ENCODE data around the gene DMWD.

DMWD gene

GRCh38 chr19:45763691-45764294, 28.9 kb downstream of the DMWD start:
- no peak overlapping the region for H3K4me3 ChIP-seq (ENCODE audit: low read length)
- H3K9me2 ChIP-seq (replicated peaks; ENCODE audit: control insufficient read depth, low read length) = no peaks in the 10 kb centered on the region
- no peak overlapping the region for H3K4me2 ChIP-seq (ENCODE audit: low read length)
- H3K79me2 ChIP-seq (ENCODE audit: control insufficient read depth, low read length) = no peaks in the 10 kb centered on the region
- H3K27me3 ChIP-seq (ENCODE audit: control insufficient read depth, low read length) = peaks cover 8% of the 10 kb centered on the region
- H3F3A ChIP-seq (ENCODE audit: control insufficient read depth, insufficient read depth) = no peaks in the 10 kb centered on the region
- H3K27ac ChIP-seq (ENCODE audit: low read depth, low read length) = no peak overlapping the region
- H4K20me1 ChIP-seq (ENCODE audit: control insufficient read depth, insufficient read depth, low read depth, low read length) = no peaks in the 10 kb centered on the region
- no peaks in the 10 kb centered on the region for H3K36me3 ChIP-seq (ENCODE audit: control insufficient read depth, low read length)
- no peaks in the 10 kb centered on the region for H3K9me3 ChIP-seq (ENCODE audit: control insufficient read depth, insufficient read depth, low read length)
- TF ChIP-seq EZH2phosphoT487 (IDR thresholded peaks at IDR 0.05; ENCODE audit: borderline replicate concordance, low read length) = no peak
- TF ChIP-seq CTCF (IDR thresholded peaks at IDR 0.05; ENCODE audit: low read depth, low read length, poor library complexity, severe bottlenecking) = no peak
- peaks cover 4% of the 10 kb centered on the region for H3K4me1 ChIP-seq (ENCODE audit: control insufficient read depth, low read length)

GRCh38 chr19:45762870-45763631, 29.6 kb downstream of the DMWD start:
- Histone ChIP-seq H3K27me3 (ENCODE audit: control insufficient read depth, low read length) (peaks cover 5% of the 10 kb centered on the region), H3K4me3 (ENCODE audit: low read length) (no peak overlapping the region), H3K9me3 (ENCODE audit: control insufficient read depth, insufficient read depth, low read length) (no peaks in the 10 kb centered on the region), H3K36me3 (ENCODE audit: control insufficient read depth, low read length) (no peaks in the 10 kb centered on the region), H3K27ac (ENCODE audit: low read depth, low read length) (no peak overlapping the region), H3K4me1 (ENCODE audit: control insufficient read depth, low read length) (peaks cover 2% of the 10 kb centered on the region; the same call in 1 of the 2 replicates), H4K20me1 (ENCODE audit: control insufficient read depth, insufficient read depth, low read depth, low read length) (no peaks in the 10 kb centered on the region), H3K9me2 (replicated peaks; ENCODE audit: control insufficient read depth, low read length) (no peaks in the 10 kb centered on the region), H3K4me2 (ENCODE audit: low read length) (no peak overlapping the region), H3F3A (ENCODE audit: control insufficient read depth, insufficient read depth) (no peaks in the 10 kb centered on the region), H3K79me2 (ENCODE audit: control insufficient read depth, low read length) (no peaks in the 10 kb centered on the region)
- TF ChIP-seq EZH2phosphoT487 (IDR thresholded peaks at IDR 0.05; ENCODE audit: borderline replicate concordance, low read length) = no peak
- TF ChIP-seq CTCF (IDR thresholded peaks at IDR 0.05; ENCODE audit: low read depth, low read length, poor library complexity, severe bottlenecking) = no peak

GRCh38 chr19:45761714-45762113, 30.9 kb downstream of the DMWD start:
- Histone ChIP-seq H3K27me3 (ENCODE audit: control insufficient read depth, low read length) (no peaks in the 10 kb centered on the region), H3K27ac (ENCODE audit: low read depth, low read length) (no peak overlapping the region), H3K4me2 (ENCODE audit: low read length) (no peak overlapping the region), H3K4me3 (ENCODE audit: low read length) (no peak overlapping the region), H3K4me1 (ENCODE audit: control insufficient read depth, low read length) (no peaks in the 10 kb centered on the region), H3K9me2 (replicated peaks; ENCODE audit: control insufficient read depth, low read length) (no peaks in the 10 kb centered on the region), H3K79me2 (ENCODE audit: control insufficient read depth, low read length) (no peaks in the 10 kb centered on the region), H3K36me3 (ENCODE audit: control insufficient read depth, low read length) (no peaks in the 10 kb centered on the region), H3K9me3 (ENCODE audit: control insufficient read depth, insufficient read depth, low read length) (no peaks in the 10 kb centered on the region), H4K20me1 (ENCODE audit: control insufficient read depth, insufficient read depth, low read depth, low read length) (no peaks in the 10 kb centered on the region), H3F3A (ENCODE audit: control insufficient read depth, insufficient read depth) (no peaks in the 10 kb centered on the region)
- TF ChIP-seq CTCF (IDR thresholded peaks at IDR 0.05; ENCODE audit: low read depth, low read length, poor library complexity, severe bottlenecking) (no peak), EZH2phosphoT487 (IDR thresholded peaks at IDR 0.05; ENCODE audit: borderline replicate concordance, low read length) (no peak)
